GM19240 (cell line): ENCODE measurements around the gene SLU7.
A peak's percentile ranks its signal among the peaks of the same experiment; 100 is the strongest.

ENCODE experiments used
- DNase-seq: peaks from one replicate; pipeline ENCODE4 v3.0.0; 2011; ENCODE audit warnings: low spot score; ENCODE audit not compliant: insufficient read length

SLU7 gene

DNA sequence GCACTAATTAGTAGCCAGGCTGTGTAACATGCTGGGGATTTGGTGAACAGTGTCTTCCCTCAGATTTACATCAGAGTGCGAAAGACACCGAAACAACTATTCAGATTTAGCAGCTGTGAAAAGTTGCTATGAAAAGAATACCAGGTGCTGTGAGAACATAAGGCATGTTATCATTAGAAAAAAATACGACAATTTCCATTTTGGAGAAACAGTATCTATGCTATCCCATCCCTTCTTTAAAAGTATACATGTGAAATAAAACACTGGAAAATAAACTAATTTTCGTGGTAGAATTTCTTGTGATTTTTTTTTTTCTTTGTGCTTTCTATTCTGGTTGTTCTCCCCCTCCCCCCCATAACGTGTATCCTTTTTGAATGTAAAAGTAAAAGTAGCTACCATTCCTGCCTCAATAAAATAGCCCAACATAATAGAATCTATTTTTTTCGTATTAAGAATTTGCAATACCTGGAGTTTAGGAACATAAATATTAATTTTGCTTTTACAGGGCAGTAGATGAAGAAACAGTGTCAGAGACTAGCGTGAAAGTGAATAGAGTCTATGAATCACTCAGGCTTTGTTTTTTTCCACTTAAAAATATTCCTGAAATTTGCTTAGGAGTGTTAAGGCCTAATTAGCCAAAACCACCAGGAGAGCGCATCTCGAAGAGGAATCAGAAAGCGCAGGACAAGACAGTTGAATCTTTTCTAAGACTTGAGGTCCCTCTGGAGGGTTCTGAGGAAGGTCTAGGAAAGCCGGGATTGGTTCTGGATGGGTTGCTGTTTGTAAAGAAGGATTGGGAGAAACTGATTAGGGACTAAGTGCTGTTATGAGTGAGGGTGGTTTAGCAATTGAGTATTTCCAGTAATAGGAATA lies 813 bp upstream of the SLU7 start:
- DNase-seq = no peak

DNA sequence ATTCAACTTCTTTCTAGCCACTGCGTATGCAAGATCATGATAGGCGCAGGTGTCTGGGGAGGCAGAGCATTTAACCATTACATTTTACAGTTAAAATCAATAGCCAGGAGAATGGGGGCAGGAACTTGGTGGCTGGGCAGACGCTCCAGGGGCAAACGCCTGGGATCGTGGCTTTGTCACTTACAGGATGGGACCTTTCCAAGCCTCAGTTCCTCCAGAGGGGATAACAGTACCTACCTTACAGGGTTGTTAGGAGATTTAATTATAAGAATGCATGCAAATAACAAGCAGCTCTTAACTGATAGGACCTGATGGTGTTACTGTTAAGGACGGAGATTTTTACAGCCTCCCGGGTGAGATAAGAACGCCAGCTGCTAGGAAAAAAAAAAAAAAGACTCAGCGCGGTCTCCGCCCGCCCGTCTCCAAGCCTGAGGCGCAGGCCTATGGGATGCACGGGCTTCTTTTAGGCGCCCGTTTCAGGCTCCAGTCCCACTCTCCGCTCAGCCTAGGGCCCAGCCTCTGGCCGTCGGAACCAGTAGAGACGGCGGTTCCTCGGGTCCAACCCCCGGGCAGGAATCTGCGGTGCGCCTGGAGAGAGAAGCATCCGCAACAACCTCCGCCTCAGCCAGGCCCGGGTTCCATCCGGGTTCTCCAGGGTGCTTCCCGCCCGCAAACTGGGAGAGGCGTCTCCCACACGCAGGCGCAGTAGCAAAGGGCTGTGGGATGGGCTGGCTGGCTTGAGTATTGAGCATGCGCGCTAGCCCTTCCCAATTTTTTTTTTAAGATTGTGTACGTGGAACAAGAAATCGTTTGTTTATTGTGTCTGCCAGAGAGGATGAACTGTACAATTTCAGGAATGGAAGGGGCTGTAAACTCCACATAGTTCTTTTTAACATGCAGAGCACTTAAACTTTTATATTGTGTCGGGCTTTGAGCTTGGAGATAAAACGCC lies 19.2 kb downstream of the SLU7 start, which contains the start of gene FAM200C:
FAM200C (minus strand) TSS at position 653 of the 952 bp plus-strand sequence. CDS start 4,564 bp downstream, outside the sequence.
- DNase-seq = peak; percentile 66

DNA sequence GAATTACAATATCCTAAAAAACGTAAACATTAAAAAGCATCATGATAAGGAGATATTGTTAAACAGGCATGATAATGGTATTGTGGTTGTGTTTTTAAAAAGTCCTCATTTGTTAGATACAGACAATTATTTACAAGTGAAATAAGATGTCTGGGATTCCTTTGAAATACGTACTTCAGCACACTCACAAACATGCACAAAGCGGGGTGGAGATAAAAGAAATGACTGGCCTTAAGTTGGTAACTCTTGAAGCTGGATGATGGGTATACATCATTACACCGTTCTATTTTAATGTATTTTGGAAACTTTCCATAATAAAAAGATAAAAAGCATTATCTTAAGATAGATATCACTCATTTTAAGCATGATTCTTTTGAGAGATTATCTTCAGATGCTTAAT lies 20.1 kb downstream of the SLU7 start:
- no peak for DNase-seq

DNA sequence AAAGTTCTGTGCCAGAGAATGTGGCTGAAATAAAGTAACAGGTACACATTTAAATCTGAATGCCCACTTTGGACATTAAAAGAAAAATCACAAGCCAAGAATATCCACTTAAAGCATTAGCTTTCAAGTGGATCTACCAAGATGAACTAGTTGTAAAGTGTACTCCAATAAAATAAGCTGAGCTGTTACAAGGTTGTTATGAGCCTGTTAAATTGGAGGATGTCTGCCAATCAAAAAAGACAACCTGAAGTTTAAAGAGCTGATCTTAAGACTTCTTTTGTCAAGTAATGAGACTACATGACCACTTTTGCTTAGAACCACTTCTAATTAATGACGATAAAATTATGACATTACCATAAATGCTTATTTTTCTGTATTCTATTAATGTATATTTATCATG lies 21.4 kb downstream of the SLU7 start:
- no peak for DNase-seq

DNA sequence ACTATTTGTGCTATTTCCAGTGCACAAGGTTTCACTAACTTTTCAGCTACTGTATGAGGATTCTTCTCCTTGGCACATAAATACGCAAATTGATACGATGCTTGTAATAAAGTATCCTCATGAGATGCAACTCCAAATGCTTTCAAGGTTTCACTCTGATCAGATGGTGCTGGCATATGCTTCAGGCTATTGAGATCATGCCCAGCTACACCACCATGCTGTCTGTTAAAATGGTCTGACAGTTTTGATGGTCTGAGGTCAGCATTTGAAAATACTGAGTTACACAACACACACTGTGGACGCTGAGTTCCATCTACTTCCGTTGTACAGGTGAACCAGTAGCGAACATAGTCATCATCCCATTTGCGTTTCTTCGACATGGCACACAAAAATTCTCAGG lies 23.8 kb downstream of the SLU7 start:
- no peak for DNase-seq

DNA sequence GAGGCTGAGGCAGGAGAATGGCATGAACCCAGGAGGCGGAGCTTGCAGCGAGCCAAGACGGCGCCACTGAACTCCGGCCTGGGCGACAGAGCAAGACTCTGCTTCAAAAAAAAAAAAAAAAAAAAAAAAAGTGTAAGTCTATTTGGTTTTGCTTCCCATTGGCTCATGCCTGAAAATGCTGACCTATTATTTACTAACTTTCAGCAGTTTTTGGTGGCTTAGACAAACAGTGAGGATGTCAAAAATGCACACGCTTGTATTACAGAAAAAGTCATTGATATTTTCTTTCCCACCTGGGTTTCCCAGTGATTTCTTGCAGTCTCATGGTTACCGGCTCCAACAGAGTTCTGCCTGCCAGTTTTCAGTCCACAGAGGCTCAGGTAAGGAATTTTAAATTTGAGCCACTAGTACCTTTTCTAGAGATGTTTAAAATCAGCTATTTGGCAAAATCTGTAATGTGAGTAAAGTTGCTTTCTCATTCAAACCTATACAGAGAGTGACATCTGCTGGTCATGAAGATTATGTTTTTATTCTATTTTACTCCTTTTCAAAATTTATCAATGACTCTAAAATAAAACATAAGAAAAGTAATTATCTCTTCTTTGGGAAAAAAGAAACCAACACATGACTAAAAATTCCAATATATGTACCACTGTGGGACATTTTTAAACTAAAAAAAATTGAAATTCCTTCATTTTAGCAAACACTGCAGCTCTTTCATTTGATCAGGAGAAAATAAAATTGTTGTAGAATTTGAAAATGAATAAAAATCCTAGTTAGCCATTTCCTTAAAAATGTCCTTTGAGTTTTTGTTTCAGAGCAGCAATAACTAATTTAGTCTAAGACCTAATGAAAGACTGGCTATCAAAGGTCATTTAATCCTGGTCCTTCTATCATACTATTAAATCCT lies 27.8 kb downstream of the SLU7 start:
- no peak for DNase-seq

DNA sequence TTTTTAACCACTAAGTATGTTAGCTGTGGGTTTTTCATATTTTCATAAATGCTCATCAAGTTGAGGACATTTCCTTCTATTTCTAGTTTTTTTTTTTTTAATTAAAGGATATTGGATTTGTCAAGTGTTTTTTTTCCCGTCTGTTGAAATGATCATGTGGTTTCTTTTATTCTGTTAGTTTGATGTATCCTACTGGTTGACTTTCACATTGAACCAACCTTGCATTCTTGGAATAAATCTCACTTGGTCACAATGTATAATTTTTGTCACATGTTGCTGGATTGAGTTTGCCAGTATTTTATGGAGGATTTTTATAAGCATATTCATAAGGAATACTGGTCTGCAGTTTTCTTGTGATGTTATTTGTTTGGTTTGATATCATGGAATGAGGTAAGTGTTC lies 31.4 kb downstream of the SLU7 start:
- no peak for DNase-seq

DNA sequence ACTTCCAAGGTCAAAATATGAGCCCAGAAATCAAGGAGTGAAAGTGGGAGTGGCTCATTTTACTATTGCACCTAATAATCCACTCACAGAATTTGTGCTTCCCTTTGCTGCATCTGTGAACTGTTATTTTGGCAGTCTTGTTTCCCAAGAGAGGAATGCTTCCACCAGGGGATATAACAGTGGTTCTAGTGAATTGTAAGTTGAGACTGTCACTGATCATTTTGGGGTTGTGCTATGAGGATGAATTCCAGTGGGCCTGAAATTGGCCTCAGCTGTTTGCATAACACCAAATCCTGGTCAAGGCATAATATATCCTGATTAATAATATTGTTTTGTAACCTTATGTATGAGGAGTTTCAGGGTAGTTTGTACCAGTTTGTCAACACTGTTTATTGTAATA lies 33.4 kb downstream of the SLU7 start:
- no peak for DNase-seq

DNA sequence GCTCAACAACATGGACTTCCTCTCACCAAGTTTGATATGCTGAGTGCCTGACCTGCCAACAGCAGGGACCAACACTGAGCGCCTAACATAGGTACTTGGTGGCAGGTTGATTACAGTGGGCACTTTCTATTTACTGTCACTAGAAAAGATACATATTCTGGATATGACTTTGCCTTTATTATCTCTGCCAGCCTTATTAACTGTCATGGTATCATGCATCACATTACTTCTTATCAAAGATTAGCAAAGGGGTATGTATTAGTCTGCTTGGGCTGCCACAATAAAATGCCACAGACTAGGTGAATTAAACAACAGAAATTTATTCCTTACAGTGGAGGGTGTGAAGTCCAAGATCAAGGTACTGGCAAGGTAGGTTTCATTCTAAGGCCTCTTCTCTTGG lies 34.2 kb downstream of the SLU7 start:
- DNase-seq = no peak

DNA sequence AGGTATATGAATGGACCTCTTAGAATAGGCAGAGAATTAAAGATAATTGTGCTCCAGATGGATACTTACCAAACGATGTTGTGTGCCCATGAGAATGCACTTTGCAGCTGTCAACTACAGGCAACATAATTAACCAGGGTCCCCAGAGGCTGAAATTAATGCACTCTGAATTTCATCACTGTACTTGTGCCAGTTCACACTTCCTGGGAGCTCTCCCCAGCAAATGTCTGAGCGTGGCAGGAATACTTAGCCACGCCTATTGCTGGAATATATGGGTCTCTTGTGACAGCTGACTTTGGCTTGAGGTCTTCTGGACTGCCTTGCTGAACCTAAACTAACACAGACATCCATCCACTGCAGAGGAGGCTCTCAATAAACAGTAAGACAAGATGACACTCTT lies 36.5 kb downstream of the SLU7 start:
- DNase-seq = no peak

DNA sequence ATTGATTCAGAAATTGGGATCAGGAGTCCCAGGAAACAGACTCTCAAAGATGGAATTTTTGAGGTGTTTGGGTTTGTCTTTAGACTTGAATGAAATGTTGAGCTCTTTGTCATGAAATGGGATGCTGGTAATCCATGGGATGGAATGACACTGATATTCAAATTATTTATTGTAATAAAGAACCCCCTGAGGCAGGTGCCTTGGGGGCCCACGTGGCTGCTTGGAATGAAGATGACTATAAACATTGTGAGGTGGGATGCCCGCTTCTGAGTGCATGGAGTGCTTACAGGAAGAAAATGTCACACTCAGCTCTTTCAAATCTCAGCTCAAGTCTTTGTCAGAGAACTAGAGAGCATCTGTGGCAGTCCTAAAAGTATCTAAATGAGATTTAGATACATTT lies 38.8 kb downstream of the SLU7 start:
- DNase-seq = no peak

DNA sequence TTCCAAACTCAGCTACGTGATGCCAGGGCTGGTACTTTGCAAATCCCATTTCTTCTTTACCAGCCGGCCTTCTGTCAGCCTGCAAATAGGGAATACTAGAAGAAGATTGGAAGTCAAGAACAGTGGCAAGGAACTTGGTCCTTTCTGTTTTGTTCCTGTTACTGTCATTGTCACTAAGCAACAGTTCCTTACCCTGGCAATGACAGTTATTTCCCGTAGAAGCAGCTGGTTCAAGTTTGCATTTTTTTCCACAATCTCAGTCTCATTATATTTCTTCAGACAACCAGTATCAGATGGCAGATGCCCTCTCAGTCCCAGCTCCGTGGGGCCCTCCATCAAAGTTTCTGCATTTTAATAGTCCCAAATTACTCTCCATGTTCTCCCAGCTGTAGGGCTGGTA lies 39.4 kb downstream of the SLU7 start:
- no peak for DNase-seq

DNA sequence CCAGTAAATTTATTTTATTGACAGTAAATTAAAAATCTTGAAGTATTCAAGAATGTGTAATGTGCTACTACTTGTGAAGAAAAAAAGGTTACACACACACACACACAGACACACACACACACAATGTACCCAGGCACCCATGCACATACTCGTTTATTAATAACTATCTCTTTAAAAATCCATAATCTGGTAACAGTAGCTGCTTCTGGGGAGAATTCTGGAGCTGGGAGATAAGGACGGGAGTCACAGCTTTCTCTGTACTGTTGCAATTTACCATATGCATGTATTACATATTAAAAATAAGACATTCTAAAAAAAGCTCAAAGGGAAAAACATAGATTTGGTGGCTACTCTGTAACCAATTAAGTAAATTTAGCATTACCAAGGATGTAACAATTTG lies 40.6 kb downstream of the SLU7 start:
- no peak for DNase-seq

DNA sequence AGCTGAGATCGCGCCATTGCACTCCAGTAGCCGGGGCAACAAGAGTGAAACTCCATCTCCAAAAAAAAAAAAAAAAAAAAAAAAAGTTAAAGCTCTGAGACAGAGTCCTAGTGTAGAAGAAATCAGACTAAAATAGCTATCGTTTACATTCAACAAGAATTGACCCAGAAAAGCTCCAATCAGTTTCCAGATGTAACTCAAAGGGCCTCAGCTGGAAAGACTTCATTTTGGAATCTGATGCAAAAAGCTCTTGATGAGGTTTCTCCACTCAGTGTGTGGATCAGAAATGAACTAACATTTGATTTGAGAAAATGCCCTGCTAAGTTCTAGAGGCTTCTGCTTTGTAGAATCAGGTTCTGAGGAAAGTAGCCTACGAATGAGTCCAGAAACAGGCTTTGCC lies 41.2 kb downstream of the SLU7 start:
- DNase-seq = no peak

DNA sequence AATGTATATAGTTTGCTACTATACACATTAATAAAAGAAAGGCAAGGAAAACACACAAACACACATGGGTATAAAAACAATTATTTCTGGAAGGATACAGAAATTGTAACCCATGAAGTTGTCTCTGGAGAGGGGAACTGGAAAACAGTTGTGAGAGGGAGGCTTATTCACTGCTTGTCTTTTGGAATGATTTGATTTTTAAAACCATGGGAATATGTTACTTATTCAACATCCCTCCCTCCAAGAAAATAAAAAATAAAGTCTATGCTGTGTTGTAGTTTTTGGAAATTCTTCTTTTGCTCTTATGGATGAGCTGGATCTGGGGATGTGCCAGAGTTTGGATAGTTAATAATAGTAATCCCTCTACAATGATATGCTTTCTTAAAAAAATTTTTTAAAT lies 42.5 kb downstream of the SLU7 start:
- DNase-seq = no peak

DNA sequence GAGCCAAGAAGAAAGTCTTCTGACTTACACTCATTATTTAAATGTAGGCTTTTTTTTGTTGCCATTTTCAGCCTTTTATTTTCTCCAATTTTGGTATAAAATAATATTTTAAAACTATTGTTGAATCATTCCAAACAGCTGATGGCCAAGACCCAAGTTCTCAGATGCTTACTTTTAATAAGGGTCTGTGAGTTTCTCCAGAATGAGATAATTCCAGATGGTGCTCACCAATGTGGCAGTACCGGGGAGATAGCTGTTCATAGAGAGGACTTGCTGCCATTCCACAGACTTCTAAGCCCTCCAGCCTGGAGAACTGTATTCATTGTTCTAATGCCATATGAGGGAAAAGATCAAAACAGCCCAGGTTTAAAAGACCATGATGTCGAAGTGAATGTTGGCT lies 43.2 kb downstream of the SLU7 start:
- no peak for DNase-seq

DNA sequence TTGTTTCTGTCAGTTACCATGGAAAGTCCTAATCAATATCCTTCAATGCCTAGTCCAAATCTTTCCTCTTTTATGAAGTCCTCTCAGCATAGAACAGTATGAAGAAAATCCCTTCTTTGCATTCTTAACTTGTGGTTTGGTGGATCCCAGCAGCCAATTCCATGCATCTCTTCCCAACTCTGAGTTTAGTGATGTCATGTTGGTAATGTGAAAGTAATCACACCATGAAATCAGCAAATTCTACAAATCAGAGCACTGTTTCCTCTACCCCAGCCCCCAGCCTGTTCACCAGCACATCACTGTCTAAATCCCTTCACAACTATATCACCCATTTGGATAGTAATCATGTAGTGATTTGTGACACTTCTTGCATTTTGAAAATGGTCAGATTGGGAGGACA lies 43.7 kb downstream of the SLU7 start:
- DNase-seq = no peak

DNA sequence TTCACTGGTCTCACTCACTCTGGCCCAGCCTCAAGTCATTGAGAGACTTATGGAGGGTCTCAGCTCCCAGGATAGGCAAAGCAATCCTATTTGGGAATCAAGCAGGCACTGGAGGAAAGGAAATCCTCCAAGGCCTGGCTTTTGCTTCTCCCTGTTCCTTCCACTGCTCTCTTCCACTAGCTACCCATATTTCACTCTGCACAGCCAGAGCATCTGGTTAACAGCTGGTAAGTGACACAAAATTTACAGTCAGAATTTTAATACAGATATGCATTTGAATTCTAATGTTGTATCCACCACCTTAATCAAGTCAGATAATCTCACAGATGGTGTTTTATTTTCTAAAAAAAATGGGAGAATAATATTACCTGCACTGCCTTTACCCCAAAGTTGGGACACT lies 47.6 kb downstream of the SLU7 start:
- DNase-seq = no peak

DNA sequence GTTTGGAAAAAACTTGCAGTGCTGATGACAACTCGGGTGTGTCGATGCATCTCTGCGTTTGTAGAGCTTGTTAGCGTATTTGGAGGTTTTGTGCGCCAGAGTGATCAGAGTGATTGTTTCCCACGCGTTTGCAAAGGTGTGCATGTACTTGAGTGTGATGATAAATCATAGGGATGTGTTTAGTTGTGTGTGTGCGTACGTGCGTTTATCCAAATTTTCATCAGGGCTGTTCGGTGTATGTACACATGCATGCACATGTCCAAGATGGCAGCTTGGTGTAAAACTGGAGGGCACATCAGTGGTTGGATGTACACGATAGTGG lies 48.2 kb downstream of the SLU7 start:
- no peak for DNase-seq

DNA sequence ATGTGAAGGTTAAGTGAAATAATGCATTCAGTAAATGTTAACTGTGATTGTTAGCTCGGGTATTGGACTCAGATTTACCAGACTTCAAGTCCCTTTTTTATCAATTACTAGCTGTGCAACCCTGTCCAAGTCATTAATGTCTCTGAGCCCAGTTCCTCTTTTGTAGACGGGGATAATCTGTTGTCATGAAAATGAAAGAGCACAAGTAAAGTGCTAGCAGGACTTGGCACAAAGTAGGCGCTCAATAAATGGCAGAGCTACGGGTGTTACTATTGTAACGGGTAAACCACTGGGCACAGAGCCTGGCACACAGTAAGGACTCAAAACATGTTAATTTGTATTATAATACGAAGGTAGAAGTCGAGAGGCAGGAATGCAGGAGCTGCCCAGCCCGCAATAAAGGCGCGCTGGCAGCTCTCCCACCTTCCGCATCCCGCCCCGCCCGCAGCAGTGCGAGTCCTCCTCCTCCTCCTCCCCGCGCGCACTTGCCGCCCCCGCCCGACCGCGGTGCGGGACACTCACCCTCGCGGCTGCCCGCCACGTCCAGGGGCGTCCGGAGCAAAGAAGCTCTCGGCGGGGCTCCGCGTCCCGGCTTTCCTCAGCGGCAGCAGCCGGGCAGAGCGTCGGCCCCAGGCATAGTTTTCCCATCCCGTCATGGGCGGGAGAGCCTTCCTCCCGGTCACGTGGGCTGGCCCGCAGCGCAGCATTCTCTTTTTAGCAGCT lies 48.7 kb downstream of the SLU7 start, which contains the start of gene C1QTNF2:
C1QTNF2 (minus strand) TSS at position 637 of the 723 bp plus-strand sequence. CDS start 15,615 bp downstream, outside the sequence.
- no peak for DNase-seq

DNA sequence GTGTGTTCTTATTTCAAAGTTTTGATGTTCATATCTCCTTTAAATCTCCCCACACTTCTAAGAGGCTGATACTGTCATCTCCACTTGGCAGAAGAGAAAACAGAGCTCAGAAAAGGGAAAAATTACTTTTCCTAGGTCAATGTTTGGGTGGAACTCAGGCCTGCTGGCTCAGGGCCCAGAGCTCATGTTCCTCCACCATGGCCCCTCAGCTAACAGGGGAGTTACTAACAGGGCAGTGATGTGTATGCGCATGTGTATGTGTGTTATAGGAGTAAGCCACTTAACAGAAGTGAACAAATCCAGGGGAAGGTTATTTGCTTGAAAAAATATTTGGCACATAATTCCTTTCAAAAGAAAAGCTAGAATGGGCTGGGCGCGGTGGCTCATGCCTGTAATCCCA lies 51.0 kb downstream of the SLU7 start:
- no peak for DNase-seq
